22Rv1 (cell line): ENCODE results near the gene ST8SIA1.

ENCODE experiments used
- CTCF ChIP-seq: fragments of 450-650 bp; IDR thresholded peaks from 2 replicates; pipeline ENCODE4 v1.5.1; 2017; ENCODE audit warnings: mild to moderate bottlenecking
- ZFX ChIP-seq: fragments of 450-650 bp; IDR thresholded peaks from 2 replicates; pipeline ENCODE4 v1.6.1; 2017; ENCODE audit warnings: antibody characterized with exemption, borderline replicate concordance

GRCh38 chr12:22202847-22203246 lies 131.7 kb downstream of the ST8SIA1 start:
- no peak for TF ChIP-seq CTCF
- TF ChIP-seq ZFX, result no peak
